Measurements from ENCODE around the gene OXCT1. TPM values are rescaled to one million over a fixed set of nuclear protein-coding genes. Genes with fewer than 3 reads are reported as not detected.

The OXCT1 gene
- 10 to 100 TPM in 9 of 12 donors, 1 to 10 TPM in 2, not detected in 1; 9.5 to 19.9 (median 14.2) TPM for polyA plus RNA-seq (ENCODE audit: insufficient read length in 12 of 12)
- long read RNA-seq, donor 1, partial matches to known transcripts = 72 of 76 reads
- long read RNA-seq, donor 1, other reads (novel, unspliced or antisense) = 0 of 76 reads
- long read RNA-seq, donor 2, partial matches to known transcripts = 0 of 5 reads
- long read RNA-seq, donor 2, other reads (novel, unspliced or antisense) = 0 of 5 reads
- long read RNA-seq, donor 3, partial matches to known transcripts = 0 of 1 reads
- long read RNA-seq, donor 3, other reads (novel, unspliced or antisense) = 0 of 1 reads
- long read RNA-seq, donor 4, partial matches to known transcripts = 0 of 1 reads
- long read RNA-seq, donor 4, other reads (novel, unspliced or antisense) = 0 of 1 reads
- long read RNA-seq, donor 5, partial matches to known transcripts = 0 of 8 reads
- long read RNA-seq, donor 5, other reads (novel, unspliced or antisense) = 0 of 8 reads
- long read RNA-seq, donor 6, partial matches to known transcripts = 0 of 2 reads
- long read RNA-seq, donor 6, other reads (novel, unspliced or antisense) = 0 of 2 reads
- long read RNA-seq, donor 7, partial matches to known transcripts = 0 of 3 reads
- long read RNA-seq, donor 7, other reads (novel, unspliced or antisense) = 0 of 3 reads
- long read RNA-seq, donor 8, transcript OXCT1-201 (17 exons, 3,388 nt) = major isoform, 5 of 30 reads
- long read RNA-seq, donor 8, partial matches to known transcripts = 23 of 30 reads
- long read RNA-seq, donor 8, other reads (novel, unspliced or antisense) = 0 of 30 reads
- long read RNA-seq, donor 9 = 0 reads
- long read RNA-seq, donor 10, partial matches to known transcripts = 0 of 6 reads
- long read RNA-seq, donor 10, other reads (novel, unspliced or antisense) = 0 of 6 reads
- long read RNA-seq, donor 11, partial matches to known transcripts = 0 of 5 reads
- long read RNA-seq, donor 11, other reads (novel, unspliced or antisense) = 0 of 5 reads

DNA sequence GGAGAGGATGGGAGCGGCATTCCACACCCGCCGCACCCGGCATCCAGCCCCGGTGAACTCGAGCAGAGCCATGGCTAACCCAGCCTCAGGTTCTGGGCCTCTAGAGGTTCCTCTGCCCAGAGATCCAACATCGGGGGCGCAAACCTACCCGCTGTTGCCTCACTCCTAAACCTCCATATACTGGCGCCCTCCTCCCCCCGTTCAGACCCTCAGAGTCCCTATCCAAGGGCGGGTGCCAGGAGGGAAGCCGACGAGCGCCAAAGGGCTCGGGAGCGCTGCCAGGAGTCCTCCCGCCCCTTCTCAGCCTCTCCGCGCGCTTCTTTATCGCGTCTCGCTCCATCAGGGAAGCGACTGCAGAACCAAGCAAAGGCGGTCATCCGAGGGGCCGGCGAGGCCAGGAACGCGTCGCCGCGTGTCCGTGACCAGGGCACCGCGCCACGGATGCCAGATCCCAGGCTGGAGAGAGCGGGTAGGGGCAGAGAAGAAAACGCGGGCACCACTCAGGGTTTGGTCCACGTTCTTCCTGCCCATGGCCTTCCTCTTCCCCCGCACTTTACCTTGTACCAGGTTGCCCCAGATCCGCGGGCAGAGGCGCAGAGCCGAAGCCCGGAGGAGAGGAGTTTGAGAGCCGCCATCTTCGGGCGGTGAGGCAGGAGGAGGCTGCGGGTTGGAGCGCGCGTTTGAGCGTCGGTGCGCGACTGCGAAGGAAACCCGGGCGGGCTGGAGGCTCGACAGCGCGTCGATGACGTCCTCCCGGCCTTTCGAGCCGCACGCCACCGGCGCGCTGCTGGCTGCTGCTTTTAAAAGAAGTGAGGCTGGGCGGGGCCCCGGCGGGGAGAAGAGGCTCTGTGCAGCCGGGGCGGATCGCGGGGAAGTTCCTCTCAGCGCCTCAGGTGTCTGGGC lies at the start of gene OXCT1:
Gene OXCT1 (minus strand): TSS at position 702 of the 903 bp plus-strand sequence. CDS start 67 bp downstream, at position 635.
- peak; percentile 81 for DNase-seq

- DNase-seq = no peak
Measured at GRCh38 chr5:41918105-41918504, 47.9 kb upstream of the OXCT1 start.

- no peak for DNase-seq
Measured at GRCh38 chr5:41908374-41909079, 38.3 kb upstream of the OXCT1 start.

DNA sequence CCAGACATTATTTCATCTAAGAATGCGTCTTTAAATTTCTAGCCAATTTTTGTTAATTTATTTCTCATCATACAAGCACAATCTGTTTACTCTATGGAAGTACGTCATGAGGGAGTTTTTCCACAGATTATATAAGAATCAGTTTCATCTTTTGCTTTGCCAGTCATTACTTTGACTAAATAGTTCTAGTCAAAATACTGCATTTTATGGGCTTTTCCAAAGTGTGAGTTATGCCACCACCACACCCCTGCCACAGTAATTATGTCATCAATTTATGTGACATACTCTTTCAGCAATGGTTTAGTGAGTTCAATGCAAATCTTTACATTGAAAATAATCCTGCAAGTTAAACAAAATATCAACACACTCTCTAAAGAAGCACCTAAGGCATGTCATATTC lies 35.9 kb upstream of the OXCT1 start:
- DNase-seq = no peak

DNA sequence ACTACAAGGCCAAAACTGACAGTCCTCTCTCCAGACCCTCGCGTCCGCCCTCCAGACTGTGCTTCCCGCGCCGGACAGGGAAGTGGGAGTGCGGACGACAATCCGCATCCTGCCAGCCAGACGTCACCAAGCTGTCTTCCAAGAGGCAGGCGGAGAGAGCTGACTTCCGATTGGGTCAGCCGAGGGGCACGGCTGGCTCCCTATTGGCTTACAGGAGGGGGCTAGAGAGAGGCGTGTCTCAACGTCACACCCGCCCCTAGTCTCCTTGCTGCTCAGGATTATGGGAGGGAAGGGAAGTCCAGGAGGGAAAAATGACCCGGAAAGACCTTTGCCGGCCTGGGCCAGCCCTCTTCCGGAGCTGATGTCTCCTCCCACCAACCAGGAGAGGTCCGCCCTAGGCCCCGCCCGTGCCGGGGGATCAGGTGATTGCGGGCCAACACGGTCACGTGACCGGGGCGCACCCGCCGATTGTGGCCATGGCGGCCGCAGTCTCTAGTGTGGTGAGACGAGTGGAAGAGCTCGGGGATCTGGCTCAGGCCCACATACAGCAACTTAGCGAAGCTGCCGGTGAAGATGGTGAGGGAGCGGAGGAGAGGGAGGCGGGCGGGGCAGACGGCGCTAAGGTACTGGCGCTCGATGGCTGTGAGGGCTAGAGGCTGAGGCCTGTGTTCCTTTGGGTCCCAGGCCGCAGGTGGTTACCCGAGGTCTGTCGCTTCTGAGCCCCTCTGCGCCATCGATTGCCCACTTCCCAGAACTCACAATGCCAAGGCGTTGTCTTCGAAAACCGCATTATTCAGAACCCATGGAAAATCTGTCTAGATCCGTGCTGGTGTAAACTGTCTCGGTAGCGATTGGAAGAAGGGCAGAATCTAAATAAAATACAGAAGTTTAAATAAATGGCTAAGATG lies 33.9 kb upstream of the OXCT1 start, which contains the start of gene RIMOC1:
Gene RIMOC1 (plus strand): TSS at position 453 of the 908 bp plus-strand sequence. CDS start 24 bp downstream, at position 477.
- peak; percentile 99 for DNase-seq

DNA sequence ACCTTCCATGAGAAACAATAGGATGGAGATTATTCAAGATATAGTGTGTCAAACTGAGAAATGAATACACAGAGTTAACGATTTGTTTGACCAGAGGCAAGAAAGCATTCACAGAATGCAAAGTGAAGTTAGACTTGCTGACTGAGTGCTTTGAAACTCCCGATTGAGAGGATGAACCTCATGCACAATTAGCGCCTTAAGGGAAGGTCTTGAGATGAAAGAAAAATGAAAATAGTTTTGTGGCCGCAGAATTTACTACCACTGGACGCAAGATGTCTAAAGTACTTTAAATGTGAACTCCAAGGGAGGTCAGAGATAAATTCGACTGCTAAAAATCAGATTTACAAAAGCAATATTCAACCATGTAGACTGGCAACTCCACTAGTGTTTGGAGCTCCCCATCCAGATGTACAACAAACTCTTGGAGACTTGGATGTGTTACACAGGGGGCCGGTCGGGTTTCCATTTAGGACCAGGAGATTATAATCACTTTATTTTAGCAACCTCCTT lies 33.2 kb upstream of the OXCT1 start:
- no peak for DNase-seq

DNA sequence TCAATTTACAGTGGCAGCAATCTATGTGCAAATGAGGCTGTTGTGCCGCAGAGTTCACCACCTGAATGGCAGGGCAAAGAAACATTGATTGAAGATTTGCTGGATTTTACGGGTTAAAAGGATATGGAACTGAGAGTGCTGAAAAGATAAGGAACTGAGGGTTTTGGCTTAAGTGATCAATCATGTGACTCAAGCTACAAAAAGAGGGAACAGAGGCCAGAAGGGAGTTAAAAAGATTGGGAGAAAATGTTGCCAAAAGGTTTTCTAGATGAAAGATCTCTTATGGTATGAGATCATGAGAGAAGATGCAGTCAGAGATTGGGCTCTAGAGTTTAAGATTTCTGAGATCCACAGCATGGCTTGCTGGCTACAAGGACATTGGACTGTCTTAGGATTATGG lies 26.0 kb upstream of the OXCT1 start:
- no peak for DNase-seq

DNA sequence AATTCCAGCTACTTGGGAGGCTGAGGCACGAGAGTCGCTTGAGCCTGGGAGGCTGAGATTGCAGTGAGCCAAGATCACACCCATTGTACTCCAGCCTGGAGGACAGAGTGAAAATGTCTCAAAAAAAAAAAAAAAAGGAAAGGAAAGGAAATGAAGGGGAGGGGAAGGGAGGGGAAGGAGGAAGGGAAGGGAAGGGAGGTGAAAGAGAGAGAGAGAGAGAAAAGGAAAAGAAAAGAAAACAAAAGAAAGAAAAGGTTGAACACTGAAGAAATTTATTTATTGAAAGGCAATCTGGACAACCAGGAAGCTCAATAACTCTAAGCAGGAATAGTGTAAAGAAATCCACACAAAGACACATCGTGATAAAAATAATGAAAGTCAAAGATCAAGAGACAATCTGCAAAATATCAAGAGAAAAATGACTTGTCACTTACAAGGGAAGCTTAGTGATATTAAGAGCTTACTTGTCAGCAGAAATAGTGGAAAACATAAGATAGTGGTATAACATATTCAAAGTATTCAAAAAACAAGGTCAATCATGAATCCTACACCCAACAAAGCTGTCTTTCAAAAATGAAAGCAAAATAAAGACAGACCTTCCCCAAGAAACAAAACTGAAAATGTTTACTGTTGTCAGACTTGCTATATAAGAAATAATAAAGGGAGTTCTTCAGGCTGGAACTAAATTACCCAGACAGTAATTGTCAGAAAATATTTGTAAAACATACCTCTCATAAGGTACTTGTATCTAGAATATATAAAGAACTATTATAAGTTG lies 23.0 kb upstream of the OXCT1 start:
- no peak for DNase-seq

- no peak for DNase-seq
Measured at GRCh38 chr5:41892031-41892430, 21.8 kb upstream of the OXCT1 start.

GRCh38 chr5:41891066-41891707 lies 21.0 kb upstream of the OXCT1 start:
- no peak for DNase-seq

GRCh38 chr5:41885286-41885685 lies 15.1 kb upstream of the OXCT1 start:
- DNase-seq = no peak

GRCh38 chr5:41883936-41884335 lies 13.7 kb upstream of the OXCT1 start:
- DNase-seq = no peak

GRCh38 chr5:41883243-41883642 lies 13.0 kb upstream of the OXCT1 start:
- DNase-seq = no peak

DNA sequence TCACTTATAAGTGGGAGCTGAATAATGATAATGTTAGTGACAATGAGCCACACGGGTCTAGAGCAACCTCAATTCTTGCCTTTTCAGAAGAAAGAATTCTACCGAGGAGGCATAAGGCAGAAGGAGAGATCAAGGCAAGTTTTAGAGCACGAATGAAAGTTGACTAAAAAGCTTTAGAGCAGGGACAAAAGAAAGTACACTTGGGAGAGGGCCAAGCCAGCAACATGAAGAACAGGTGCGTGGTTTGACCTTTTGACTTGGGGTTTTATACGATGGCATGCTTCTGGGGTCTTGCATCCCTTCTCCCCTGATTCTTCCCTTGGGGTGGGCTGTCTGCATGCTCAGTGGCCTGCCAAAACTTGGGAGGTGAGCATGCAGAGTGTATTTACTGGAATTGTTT lies 12.5 kb upstream of the OXCT1 start:
- DNase-seq = no peak

DNA sequence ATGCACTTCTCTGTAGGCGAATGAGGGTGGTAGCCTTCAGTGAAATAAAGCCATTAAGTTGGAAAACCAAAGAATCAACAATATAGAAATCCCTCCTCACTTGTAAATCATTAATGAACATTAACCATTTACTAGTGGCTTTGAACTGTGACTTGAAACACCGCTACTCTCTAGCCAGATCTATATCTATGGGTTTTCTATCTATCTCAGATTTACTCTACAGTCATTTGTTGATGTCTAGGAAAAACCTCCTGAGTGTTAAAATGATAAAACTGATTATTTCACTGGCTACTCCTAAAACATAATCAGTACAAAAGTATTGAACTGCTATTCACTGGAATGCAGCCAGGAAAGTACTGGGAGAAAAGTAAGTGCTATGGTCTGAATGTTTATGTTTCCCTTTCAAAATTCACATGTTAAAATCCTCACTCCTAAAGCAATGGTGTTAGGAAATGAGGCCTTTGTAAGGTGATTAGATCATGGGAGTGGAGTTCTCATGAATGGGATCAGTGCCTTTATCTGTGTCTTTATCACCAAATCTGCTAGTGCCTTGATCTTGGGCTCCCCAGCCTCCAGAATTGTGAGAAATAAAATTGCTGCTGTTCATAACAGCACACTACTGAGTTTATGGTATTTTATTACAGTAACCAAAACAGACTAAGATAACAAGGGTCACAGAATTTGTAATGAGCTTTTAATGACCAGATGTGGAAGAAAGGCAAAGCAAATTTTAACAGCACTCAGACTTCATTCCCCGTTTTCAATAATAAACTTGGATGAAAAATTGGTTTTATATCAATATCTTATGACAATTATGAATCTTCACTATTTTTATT lies 8.6 kb upstream of the OXCT1 start:
- DNase-seq = no peak

GRCh38 chr5:41878173-41878572 lies 7.9 kb upstream of the OXCT1 start:
- DNase-seq = no peak

GRCh38 chr5:41877408-41877807 lies 7.2 kb upstream of the OXCT1 start:
- DNase-seq = no peak
